ENCODE data around the gene CYP2W1. TPM values are rescaled to one million over a fixed set of nuclear protein-coding genes. Genes with fewer than 3 reads are reported as not detected.
A peak's percentile ranks its signal among the peaks of the same experiment; 100 is the strongest.

Gene CYP2W1
- total RNA-seq, 1 experiment from 2014 or later, result not detected

DNA sequence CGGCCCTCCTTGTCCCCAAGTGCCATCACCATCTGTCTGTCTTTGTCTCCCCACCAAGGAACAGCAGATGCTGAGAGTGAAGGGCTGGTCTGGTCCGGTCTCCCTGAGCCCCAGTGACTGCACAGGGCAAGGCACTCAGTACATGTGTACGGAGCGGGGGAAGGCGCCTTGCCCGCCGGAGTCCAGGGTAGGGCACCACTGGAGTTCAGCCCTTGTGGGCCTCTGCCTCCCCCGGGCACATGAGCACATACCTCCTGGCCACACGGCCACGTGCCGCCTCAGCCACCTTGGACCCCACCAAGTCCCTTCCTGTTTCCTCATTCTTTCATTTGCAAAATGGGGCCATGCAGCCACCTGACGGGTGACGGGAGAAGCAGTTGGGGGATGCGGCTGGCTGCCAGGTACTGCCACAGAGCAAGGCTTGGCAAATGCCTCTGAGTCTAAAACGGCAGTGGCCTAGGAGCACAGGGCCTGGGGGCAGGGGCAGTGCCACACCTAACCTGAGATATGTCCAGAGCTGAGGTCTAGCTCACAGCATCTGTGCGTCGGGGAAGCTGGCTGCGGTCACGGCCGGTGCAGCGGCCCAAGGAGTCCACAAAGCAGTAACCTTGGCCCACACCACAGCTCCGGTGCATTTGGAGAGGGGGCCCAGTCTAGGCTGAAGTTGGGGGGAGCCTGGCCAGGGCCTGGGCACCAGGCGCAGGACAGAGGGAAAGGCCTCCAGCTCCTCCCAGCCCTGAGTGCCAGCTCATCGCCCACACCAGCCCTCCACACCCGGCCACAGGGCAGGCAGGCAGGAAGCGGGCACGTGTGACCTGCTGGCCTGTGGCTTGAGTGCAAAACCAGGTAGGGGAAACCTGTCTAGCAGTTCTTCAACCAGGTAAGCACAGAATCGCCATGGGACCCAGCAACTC lies 33.7 kb upstream of the CYP2W1 start:
- H3K9me2 ChIP-seq (ENCODE audit: insufficient read depth), result no peaks in the 10 kb centered on the region
- H3K9ac ChIP-seq (ENCODE audit: low read length), result peak overlapping the region; percentile 8; the same call in 1 of the 2 replicates
- ChIA-PET CTCF (no interaction called here), POLR2A (no interaction called here), RAD21 (ENCODE audit: low non-redundant PET in 1 of 2, low total read pairs in 2 of 2, uncharacterized antibody in 2 of 2, unreplicated experiment in 2 of 2) (interaction anchor here in 1 of 2 experiments (0.6 kb wide), 1 partner anchor 47 kb away, joined by 4 read pairs; no protein-coding TSS in a partner anchor)
- H3K27ac ChIP-seq (ENCODE audit: low read depth, low read length), result peak overlapping the region; percentile 18; the same call in 1 of the 2 replicates
- intact Hi-C loops (cut with micrococcal nuclease), result no loop called here
- H3K27me3 ChIP-seq (ENCODE audit: insufficient read depth, low read length), result no peaks in the 10 kb centered on the region
- ATAC-seq, result no peak
- no TSS peak for BruUV-seq (replicated peaks)
- no peak overlapping the region for H2AFZ ChIP-seq (ENCODE audit: low read depth, low read length, poor library complexity, severe bottlenecking)
- peak overlapping the region; percentile 44 for H3K4me2 ChIP-seq (ENCODE audit: low read length)
- peaks cover 30% of the 10 kb centered on the region; the same call in 1 of the 2 replicates for H3K79me2 ChIP-seq (ENCODE audit: insufficient read depth, low read length)
- peaks cover 31 to 74% of the 10 kb centered on the region in 2 experiments for H3K4me1 ChIP-seq (ENCODE audit: control insufficient read depth in 1 of 2, insufficient read depth in 2 of 2, low read length in 2 of 2)
- DNase-seq (ENCODE audit: low read depth, low spot score), result no peak
- H4K20me1 ChIP-seq (ENCODE audit: insufficient read depth), result no peaks in the 10 kb centered on the region
- TF ChIP-seq, protein P1, sequence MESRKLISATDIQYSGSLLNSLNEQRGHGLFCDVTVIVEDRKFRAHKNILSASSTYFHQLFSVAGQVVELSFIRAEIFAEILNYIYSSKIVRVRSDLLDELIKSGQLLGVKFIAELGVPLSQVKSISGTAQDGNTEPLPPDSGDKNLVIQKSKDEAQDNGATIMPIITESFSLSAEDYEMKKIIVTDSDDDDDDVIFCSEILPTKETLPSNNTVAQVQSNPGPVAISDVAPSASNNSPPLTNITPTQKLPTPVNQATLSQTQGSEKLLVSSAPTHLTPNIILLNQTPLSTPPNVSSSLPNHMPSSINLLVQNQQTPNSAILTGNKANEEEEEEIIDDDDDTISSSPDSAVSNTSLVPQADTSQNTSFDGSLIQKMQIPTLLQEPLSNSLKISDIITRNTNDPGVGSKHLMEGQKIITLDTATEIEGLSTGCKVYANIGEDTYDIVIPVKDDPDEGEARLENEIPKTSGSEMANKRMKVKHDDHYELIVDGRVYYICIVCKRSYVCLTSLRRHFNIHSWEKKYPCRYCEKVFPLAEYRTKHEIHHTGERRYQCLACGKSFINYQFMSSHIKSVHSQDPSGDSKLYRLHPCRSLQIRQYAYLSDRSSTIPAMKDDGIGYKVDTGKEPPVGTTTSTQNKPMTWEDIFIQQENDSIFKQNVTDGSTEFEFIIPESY (IDR thresholded peaks at IDR 0.05; ENCODE audit: extremely low read depth, insufficient replicate concordance, low read length), result no peak
- TF ChIP-seq YY1 (IDR thresholded peaks at IDR 0.05; ENCODE audit: extremely low read depth, insufficient replicate concordance, low read depth, low read length) (no peak), TCF7L2 (IDR thresholded peaks at IDR 0.05; ENCODE audit: borderline replicate concordance, extremely low read depth, insufficient read depth, insufficient read length) (no peak), SP1 (IDR thresholded peaks at IDR 0.05; ENCODE audit: low read depth) (no peak), CBX3 (IDR thresholded peaks at IDR 0.05; ENCODE audit: low read depth) (no peak), ZFX (IDR thresholded peaks at IDR 0.05) (no peak), EZH2phosphoT487 (IDR thresholded peaks at IDR 0.05; ENCODE audit: borderline replicate concordance) (no peak), CEBPB (IDR thresholded peaks at IDR 0.05; ENCODE audit: low read depth) (no peak), JUND (IDR thresholded peaks at IDR 0.05) (no peak), POLR2AphosphoS5 (IDR thresholded peaks at IDR 0.05; ENCODE audit: low read depth, low read length) (no peak), RAD21 (IDR thresholded peaks at IDR 0.05; ENCODE audit: low read depth) (no peak), EGR1 (IDR thresholded peaks at IDR 0.05; ENCODE audit: low read depth) (no peak), ZNF274 (IDR thresholded peaks at IDR 0.05; ENCODE audit: low read depth, low read length) (no peak), REST (IDR thresholded peaks at IDR 0.05; ENCODE audit: low read depth) (no peak), SIN3A (IDR thresholded peaks at IDR 0.05; ENCODE audit: low read depth) (no peak), POLR2A (IDR thresholded peaks at IDR 0.05; ENCODE audit: borderline replicate concordance, extremely low read depth, insufficient read depth, insufficient read length) (no peak), ATF3 (IDR thresholded peaks at IDR 0.05) (no peak), FOSL1 (IDR thresholded peaks at IDR 0.05; ENCODE audit: low read depth) (no peak)
- TF ChIP-seq, protein P2, sequence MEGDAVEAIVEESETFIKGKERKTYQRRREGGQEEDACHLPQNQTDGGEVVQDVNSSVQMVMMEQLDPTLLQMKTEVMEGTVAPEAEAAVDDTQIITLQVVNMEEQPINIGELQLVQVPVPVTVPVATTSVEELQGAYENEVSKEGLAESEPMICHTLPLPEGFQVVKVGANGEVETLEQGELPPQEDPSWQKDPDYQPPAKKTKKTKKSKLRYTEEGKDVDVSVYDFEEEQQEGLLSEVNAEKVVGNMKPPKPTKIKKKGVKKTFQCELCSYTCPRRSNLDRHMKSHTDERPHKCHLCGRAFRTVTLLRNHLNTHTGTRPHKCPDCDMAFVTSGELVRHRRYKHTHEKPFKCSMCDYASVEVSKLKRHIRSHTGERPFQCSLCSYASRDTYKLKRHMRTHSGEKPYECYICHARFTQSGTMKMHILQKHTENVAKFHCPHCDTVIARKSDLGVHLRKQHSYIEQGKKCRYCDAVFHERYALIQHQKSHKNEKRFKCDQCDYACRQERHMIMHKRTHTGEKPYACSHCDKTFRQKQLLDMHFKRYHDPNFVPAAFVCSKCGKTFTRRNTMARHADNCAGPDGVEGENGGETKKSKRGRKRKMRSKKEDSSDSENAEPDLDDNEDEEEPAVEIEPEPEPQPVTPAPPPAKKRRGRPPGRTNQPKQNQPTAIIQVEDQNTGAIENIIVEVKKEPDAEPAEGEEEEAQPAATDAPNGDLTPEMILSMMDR (IDR thresholded peaks at IDR 0.05 in 2 of 3, conservative IDR thresholded peaks at IDR 0.05 in 1 of 3; ENCODE audit: borderline replicate concordance in 1 of 3, insufficient read depth in 1 of 3, low read depth in 2 of 3, low read length in 2 of 3), result no peak
- no peak overlapping the region for H3K4me3 ChIP-seq (replicated peaks in 1 of 2; ENCODE audit: low read depth in 1 of 2, low read length in 2 of 2)
- no peaks in the 10 kb centered on the region for H3K9me3 ChIP-seq (ENCODE audit: control insufficient read depth in 1 of 2, insufficient read depth in 1 of 2, low read depth in 1 of 2, low read length in 2 of 2)
- no peaks in the 10 kb centered on the region for H3K36me3 ChIP-seq (ENCODE audit: control insufficient read depth in 1 of 2, insufficient read depth in 2 of 2, low read length in 2 of 2)
